Measurements from ENCODE around the gene CA10. TPM values are rescaled to one million over a fixed set of nuclear protein-coding genes. Genes with fewer than 3 reads are reported as not detected.

Gene CA10
- total RNA-seq, 1 donor from 2014 or later: 2.2 TPM

GRCh38 chr17:51840688-51841087 lies 317.8 kb downstream of the CA10 start:
- no peak for DNase-seq (ENCODE audit: extremely low spot score, unreplicated experiment)
- Mint-ChIP-seq H3K4me3 (no peak overlapping the region), H3K36me3 (no peaks in the 10 kb centered on the region), H3K9me3 (no peaks in the 10 kb centered on the region), H3K27me3 (peaks cover 2% of the 10 kb centered on the region), H3K27ac (no peak overlapping the region), H3K4me1 (ENCODE audit: unreplicated experiment) (no peaks in the 10 kb centered on the region)
- TF ChIP-seq, protein P1, sequence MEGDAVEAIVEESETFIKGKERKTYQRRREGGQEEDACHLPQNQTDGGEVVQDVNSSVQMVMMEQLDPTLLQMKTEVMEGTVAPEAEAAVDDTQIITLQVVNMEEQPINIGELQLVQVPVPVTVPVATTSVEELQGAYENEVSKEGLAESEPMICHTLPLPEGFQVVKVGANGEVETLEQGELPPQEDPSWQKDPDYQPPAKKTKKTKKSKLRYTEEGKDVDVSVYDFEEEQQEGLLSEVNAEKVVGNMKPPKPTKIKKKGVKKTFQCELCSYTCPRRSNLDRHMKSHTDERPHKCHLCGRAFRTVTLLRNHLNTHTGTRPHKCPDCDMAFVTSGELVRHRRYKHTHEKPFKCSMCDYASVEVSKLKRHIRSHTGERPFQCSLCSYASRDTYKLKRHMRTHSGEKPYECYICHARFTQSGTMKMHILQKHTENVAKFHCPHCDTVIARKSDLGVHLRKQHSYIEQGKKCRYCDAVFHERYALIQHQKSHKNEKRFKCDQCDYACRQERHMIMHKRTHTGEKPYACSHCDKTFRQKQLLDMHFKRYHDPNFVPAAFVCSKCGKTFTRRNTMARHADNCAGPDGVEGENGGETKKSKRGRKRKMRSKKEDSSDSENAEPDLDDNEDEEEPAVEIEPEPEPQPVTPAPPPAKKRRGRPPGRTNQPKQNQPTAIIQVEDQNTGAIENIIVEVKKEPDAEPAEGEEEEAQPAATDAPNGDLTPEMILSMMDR (conservative IDR thresholded peaks at IDR 0.05): no peak

GRCh38 chr17:51833620-51834019 lies 324.9 kb downstream of the CA10 start:
- Mint-ChIP-seq H3K9me3 (no peaks in the 10 kb centered on the region), H3K4me3 (no peak overlapping the region), H3K27ac (no peak overlapping the region), H3K4me1 (ENCODE audit: unreplicated experiment) (no peaks in the 10 kb centered on the region), H3K27me3 (peaks cover 7% of the 10 kb centered on the region), H3K36me3 (no peaks in the 10 kb centered on the region)
- TF ChIP-seq, protein P1 (conservative IDR thresholded peaks at IDR 0.05): no peak
- no peak for DNase-seq (ENCODE audit: extremely low spot score, unreplicated experiment)

GRCh38 chr17:51833045-51833444 lies 325.5 kb downstream of the CA10 start:
- DNase-seq (ENCODE audit: extremely low spot score, unreplicated experiment): no peak
- Mint-ChIP-seq H3K27me3 (peaks cover 7% of the 10 kb centered on the region), H3K4me1 (ENCODE audit: unreplicated experiment) (no peaks in the 10 kb centered on the region), H3K36me3 (no peaks in the 10 kb centered on the region), H3K27ac (no peak overlapping the region), H3K9me3 (no peaks in the 10 kb centered on the region), H3K4me3 (no peak overlapping the region)
- TF ChIP-seq, protein P1 (conservative IDR thresholded peaks at IDR 0.05): no peak

- Mint-ChIP-seq H3K36me3 (no peaks in the 10 kb centered on the region), H3K9me3 (no peaks in the 10 kb centered on the region), H3K4me3 (no peak overlapping the region), H3K27ac (no peak overlapping the region), H3K27me3 (peaks cover 7% of the 10 kb centered on the region), H3K4me1 (ENCODE audit: unreplicated experiment) (no peaks in the 10 kb centered on the region)
- no peak for DNase-seq (ENCODE audit: extremely low spot score, unreplicated experiment)
- TF ChIP-seq, protein P1 (conservative IDR thresholded peaks at IDR 0.05): no peak
Observed at GRCh38 chr17:51830886-51831285, 327.6 kb downstream of the CA10 start.

- Mint-ChIP-seq H3K4me1 (ENCODE audit: unreplicated experiment) (no peaks in the 10 kb centered on the region), H3K27ac (no peak overlapping the region), H3K27me3 (peaks cover 3% of the 10 kb centered on the region), H3K4me3 (no peak overlapping the region), H3K36me3 (no peaks in the 10 kb centered on the region), H3K9me3 (no peaks in the 10 kb centered on the region)
- DNase-seq (ENCODE audit: extremely low spot score, unreplicated experiment): no peak
- TF ChIP-seq, protein P1 (conservative IDR thresholded peaks at IDR 0.05): no peak
Observed at GRCh38 chr17:51830451-51830850, 328.1 kb downstream of the CA10 start.

DNA sequence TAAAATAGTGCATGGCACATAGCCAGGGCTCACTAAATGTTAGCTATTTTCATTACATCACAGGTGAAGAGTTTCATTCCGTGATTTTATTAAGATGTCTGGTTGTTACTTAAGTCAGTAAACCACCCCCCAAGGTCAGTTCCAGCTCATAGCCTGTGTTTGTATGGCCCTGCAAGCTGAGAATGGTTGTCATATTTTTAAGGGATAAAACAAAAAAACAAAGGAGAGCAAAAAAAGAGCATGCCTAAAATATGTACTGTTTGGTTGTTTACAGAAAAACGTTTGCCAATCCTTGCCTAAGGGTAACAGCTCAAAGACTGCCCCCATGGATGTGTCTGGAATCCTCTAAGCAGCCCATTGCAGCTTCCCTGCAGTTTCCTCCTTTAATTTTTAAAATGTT lies 329.6 kb downstream of the CA10 start:
- no peak overlapping the region for H3K27ac Mint-ChIP-seq
- H3K4me1 Mint-ChIP-seq (ENCODE audit: unreplicated experiment): no peaks in the 10 kb centered on the region
- H3K4me3 Mint-ChIP-seq: no peak overlapping the region
- DNase-seq (ENCODE audit: extremely low spot score, unreplicated experiment): no peak
- TF ChIP-seq, protein P1 (conservative IDR thresholded peaks at IDR 0.05): no peak
- H3K27me3 Mint-ChIP-seq: peaks cover 3% of the 10 kb centered on the region
- no peaks in the 10 kb centered on the region for H3K9me3 Mint-ChIP-seq
- H3K36me3 Mint-ChIP-seq: no peaks in the 10 kb centered on the region

Data from type B pancreatic cell (in vitro differentiated cells).